HuH-7.5 (cell line): ENCODE measurements around the gene CDRT4.

ENCODE experiments used
- DNase-seq: peaks from one replicate; pipeline ENCODE4 v3.0.0; 2011; ENCODE audit warnings: low spot score

CDRT4 gene

DNA sequence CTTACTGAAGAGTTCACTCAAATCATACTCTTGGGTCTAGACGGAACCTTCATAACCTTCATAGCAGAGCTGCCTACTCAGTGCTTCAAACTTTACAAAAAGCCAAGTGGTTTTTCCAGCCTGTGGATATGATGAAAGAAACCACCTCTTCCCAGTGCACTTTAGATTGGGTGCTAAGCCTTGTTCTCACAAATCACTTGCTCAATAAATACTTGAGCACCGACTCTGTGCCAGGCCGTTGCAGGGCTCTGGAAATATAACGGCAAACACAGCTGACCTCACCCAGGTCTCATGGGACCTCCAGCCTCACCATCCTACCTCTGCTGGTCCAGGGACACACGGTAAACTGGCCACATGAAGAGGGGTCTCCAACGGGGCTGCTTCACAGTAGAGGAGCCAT, 35.7 kb downstream of the CDRT4 start:
- DNase-seq, result no peak

DNA sequence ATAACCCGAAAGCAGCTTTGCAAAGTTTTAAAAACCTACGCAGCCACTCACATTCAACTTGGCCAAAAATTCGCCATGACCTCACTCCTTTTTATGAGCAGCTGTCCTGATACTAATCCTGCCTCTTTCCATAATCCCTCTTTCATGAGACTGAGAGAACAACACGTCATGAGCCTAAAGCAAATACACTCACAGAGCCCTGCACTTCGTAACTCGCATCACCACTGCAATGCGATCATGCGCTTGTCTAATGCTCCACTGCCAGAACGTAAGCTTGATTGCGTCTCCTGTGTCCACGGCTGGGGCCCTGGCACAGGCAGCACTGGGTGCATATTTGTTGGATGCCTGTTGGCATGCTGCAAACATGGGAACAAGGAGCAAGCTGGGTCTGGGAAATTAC, 36.2 kb downstream of the CDRT4 start:
- DNase-seq, result no peak

DNA sequence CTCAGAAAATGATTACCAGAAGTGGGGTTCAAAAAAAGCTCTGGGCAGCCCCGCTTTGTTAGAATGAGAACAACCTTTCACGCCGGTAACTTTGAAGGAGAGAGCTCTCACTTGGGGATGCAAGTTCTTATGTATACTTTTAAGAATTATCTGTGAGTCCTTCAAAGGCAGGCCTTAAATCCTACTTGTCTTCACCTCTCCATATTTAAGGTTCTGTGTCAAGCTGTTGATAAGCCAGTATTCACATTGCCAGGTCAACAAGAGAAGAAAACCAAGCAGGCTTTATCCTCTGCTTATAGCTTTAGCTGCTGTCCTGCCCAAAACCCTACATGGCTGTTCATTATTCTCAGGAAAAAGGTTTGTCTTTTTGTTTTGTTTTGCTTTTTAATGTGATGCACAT, 42.9 kb downstream of the CDRT4 start:
- no peak for DNase-seq

DNA sequence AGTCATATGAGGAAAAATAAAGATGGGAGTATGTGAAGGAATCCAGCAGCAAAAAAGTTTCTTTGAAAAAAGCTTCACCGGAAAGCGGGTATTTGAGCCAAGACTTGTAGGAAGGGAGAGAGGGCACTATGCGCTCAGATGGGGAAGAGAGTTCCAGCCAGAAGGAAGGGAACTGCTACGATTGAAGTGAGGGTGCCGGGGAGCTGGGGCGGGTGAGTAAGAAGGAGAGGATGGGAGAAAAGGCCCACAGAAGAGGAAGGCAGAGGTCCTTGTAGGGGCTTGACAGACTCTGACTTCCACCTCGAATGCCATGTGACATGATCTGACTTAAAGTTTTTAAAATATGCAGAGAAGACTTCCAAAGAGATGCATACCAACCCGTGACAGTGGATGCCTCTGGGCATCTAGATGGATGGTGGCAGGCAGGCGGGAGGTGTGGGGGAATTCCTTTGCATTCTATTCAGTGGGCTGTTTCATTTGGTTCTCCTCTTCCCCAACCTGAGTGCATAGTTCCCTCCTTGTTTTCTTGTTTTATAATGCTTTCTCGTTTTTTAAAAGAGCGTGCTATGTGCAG, 44.9 kb downstream of the CDRT4 start:
- no peak for DNase-seq

DNA sequence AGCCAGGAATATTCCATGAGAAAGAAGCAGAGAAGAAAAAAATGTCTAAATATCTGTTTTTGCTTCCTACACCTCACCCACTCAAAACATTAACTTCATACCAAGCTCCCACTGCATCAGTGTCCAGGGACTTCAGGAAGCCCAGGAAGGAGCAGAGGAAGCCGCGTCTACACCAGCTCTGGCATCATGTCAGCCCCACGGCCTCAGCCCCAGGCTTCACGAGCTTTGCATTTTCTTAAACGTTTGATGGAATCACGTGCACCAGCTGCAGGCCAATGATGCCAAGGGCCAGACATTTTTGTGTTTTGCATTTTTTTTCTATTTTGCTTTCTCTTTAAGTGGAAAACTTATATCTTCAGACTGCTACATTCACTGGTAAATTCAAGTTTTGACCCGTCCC, 48.6 kb downstream of the CDRT4 start:
- DNase-seq, result no peak

DNA sequence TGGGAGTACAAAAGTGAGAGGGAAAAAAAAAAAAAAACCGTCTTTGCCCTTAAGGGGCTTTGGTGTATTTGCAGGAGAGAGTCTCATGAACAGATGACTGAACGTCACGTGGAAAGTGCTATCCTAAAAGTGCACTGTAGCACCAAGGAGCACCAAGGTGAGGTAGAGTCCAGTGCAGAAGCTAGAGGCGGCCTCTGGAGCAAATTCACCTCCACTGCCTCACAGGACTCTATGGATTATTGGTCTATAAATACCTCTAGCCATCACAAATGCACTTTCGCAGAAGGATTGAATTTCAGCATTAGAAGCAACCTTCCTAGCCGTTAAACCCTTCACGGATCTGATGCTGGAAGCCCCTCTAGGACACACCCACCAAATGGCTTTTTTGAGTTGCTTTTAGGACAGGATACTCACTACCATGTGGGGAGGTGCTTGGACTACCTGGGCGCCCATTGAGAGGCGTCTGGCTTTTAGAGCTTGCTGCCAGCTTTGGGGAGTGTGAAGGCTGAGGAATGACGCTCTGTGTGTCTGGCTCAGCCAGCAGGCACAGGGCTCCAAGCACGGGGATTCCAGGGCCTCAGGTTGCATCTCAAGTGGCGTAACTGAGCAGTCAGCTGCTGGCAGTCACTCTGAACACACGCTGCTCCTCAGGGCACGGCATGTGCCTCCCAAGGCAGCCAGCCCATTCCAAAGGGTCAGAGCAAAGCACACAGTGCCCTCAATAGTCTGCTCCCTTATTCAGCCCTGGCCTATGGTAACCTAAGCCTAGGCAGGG, 52.7 kb downstream of the CDRT4 start:
- no peak for DNase-seq

DNA sequence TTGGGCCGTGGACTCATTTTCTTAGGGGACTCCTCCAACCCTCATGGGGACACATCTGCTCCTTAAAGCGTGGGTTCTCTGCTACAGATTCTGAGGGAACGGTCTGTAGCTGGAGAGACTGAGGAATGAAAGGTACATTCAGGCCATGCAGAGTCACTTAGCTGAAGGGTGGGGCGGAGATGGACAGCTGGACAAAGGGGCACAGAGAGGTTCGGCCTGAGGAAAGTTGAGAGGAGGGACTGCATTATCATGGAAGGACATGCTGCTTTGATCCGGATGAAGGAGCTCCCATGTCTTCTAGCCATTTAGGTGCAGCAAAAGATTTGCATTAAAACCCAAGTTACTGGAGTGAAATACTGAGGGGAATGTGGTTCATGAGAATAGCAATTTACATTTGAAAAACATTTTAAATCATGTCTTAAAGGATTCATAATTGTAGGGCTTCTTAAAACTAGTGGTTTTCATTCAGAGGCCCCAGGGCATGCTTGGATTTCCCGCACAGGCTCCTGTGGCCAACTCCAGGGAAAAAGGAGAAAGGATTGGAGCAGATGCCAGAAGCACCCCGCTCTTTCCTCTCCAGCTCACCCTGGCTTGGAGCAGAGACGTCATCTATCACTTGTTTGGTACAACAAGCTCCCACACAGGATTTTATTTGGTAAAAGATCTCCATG, 54.2 kb downstream of the CDRT4 start:
- DNase-seq, result no peak

DNA sequence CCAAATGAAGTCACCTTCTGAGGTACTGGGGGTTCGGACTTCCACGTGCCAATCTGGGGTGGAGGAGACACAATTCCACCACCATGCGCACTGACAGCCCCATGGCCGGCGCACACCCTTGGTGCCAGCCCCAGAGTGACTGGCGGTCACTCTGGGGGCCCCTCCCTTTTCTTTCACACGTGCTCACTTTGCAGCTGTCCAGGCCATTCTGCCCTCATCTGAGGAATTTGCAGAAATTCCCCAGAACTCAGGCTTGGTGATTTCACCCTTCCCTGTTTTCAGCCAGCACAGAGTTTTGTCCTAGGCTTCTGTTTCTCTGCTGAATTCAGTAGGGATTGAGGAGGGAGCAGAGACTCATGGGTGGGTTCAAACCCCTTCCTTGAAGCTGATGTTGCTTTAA, 54.8 kb downstream of the CDRT4 start:
- DNase-seq, result no peak

DNA sequence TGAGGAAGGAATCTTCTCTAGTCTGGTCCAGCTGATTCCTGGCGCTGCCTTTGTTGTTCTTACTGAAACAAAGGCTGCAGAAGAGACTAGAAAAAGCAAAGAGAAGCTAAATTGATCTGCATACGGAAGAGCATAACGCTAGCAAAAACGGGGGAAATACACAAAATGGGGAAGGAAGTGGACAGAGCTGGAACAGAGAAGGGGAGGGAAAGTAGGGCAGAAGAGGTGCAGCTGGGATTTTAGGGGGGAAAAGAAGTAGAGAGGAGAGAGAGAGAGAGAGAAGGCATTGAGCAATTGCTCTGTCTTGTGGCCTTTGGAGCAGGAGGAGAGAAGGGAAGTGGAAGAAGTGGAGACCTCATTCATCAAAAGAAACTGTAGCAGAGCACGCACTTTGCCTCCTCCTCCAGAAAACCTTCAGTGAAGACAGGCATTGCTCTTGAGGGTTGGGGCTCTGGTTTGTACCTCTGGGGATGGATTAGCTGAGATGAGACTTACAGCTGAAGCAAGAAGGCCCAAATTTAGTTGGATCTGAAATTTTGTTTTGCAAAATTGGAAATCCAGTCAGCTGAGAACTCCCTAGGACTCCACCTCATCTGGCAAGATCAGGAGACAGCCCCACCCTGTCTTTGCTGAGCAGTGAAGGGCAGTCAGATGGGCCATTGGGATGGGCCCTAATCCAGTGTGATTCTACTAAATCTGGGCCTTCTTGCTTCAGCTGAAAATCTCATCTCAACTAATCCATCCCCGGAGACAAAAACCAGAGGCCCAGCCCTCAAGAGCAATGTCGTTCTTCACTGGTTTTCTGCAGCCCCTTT, 55.8 kb downstream of the CDRT4 start:
- DNase-seq, result no peak

DNA sequence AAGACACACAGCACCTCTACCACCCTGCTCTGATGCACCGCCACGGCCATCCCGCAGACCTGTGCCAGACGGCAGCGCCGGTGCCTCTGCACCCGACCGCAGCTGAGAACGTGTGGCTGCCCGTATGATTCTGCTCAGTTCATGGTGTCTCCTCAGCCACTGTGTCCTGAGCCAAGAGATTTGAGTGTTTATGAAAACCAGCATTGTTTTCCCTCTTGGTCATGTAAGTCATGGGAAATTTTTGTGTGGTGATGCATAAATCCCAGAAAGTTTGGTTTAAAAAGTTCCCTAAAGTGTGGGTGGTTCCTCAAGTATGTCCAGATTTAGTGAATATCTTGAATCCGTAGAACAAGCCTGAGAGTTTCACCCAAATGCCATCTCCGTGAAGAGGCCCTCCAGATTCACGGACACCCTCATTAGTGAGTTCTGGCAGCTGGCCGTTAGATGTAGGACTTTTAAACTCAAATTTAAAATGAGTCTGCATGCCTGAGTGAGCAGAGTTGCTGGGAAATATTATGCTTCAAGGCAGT, 57.6 kb downstream of the CDRT4 start:
- no peak for DNase-seq

DNA sequence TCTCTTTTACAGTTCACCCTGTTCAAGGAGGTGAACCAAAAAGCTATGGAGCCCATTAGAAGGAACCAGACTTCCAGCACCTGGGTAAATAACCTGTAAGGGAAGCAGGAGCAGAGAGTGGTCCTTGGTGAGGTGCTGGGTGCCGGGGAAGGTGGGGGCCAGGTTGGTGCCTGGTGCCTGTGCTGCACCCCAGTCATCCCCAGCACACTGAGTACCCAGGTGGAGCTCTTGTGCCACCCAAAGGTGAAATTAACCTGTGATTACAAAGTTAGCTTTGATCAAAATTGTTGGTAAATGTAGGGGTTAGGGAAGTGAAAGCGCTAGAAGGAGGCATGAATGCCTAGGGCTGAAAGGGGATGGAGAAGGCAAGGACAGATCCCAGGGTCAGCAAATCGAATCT, 58.6 kb downstream of the CDRT4 start:
- no peak for DNase-seq

DNA sequence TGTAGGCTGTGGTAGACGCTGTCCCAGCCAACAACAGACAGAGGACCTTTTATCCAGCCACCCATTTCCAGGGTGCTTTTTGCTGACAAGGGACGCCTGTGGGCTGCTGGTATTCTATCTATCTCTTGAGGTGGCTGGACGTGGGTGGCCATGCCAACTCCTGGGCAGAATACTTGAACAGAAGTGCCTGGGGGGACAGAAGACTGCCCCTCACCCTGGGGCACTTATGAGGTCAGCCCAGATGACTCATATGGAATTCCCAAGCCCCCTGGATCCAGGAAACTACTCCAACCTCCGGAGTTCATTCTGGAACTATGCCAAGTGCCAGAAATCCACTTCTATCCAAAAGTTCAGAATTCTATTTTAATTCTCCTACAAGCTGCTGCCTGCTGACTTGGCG, 61.3 kb downstream of the CDRT4 start:
- no peak for DNase-seq

DNA sequence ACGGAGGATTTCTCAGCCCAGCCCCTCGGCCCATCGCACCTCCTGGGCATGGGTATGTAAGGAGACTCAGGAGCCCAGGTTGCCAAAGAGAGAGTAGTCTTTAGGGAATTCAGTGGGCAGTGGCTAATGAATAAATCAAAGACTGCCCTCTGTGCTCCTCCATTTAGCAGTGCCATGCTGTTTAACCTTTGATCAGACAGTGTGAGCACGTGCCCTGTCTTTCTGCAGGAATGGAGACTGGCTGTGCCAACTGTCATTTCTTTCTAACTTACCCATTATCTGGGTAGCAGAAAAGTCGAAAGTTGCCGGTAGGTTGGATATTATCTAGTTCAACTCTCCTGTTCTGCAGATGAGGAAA, 62.4 kb downstream of the CDRT4 start:
- DNase-seq, result no peak

DNA sequence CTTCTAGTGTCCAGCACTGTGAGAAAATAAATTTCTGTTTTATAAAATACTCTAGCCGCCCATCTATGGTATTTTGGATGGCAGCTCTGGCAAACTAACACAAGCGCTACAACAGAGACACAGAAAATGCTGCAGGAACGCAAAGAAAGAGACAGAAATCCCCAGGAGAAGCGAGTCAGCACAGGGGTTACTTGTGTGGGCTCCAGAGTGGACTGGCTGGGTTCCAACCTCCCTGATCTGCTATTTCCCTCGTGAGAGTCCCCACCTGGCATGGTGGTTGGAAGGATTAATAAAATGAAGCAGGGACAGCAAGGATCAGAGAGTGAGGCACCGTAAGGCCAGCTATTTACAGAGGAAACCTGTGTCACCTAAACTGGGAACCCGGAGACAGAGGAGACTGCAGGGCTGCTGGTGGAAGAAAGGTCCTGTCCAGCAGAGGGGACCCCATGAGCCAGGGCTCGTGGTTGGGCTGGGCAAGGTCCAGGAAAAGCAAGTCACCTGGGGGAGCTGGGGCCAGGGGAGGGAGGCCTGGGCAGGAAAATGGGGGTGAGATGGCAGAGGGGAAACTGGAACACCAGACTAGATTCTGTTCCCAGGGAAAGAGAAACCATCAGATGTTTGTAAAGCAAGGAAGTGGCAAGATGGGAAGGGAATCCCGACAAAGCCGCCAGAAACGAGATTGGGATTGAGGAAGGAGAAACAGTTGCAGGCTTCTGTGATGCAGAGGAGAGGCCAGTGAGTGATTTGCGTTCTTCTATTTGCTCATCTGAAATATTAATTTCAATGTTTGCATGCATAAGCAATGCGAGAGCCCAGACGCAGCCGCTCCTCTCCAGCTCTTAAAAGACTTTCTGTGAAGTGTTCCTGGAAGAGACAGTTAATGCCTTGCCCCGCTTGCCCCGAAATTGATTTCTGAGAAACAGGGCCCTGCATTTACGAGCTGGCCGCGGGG, 63.0 kb downstream of the CDRT4 start:
- no peak for DNase-seq

DNA sequence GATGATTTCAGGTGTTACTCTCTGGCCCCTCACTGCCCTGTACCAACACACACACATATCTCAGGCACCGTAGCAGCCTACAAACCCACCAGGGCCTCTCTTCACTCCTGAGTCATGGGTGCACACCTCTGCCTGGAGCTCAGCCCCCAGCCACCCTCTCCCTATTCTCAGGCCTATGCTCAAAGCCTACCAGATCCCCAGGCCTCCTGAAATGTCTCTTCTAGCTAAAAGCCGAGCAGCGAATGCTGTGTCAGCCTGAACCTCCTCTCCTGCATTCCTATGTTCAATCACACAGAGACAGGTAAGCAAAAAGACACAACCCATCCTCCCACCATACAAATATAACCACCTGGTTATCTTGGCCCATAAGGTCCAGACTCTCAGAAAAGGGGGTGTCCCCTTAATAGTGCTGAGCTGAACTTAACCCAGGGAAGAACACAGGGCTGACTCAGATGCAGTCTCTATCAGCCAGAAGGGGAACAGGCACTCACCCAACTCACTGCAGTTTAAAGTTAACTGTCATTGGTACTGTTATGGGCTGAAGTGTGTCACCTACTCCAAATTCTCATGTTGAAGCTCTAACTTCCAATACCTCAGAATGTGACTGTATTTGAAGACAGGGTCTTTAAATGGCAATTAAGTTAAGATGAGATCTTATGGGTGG, 64.0 kb downstream of the CDRT4 start:
- no peak for DNase-seq

DNA sequence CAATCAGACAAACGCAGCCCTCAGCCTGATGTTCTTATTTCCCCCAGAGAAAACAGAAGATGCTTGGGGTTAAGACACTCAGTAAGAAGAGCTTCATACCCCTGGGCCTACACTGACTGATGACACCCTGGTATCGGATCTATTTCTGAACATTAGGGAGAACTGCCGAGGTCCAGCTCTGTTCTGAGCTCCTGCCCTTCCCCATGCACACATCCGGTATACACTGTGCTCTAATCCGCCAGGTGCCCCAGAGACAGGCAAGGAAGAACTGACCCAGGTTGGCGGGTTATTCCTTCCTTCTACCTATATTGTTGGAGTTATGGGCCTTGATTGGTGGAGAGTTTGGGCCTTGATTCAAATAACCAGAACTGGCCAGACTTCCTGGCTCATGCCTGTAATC, 68.0 kb downstream of the CDRT4 start:
- DNase-seq, result no peak

DNA sequence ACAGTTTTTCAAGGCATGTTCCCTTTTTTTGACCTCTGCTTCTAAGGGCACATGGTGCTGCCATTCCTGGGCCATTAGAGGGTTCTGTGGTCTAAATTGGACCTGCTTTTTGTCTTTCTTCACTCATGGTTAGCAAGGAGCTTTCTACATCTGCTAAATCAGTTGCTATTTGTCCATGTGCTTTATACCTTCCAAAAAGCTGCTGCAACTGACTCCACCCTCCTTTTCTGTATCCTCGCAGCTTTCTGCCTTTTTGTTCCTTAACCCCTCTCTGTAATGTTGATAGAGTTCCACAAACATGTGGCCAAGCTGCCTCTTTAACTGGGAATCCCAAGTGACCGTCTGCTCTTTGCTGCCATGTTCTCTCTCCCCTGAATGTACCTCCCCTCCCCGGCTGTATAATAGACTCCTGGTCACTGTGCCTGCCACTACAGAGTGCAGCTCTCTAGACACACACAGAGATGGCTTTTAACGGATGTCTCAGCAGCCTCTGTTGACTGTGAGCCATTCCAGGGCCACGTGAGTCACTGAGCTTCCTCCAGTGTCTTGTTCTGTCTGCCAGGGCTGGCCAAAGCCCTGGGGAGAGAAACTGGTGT, 68.6 kb downstream of the CDRT4 start:
- no peak for DNase-seq

DNA sequence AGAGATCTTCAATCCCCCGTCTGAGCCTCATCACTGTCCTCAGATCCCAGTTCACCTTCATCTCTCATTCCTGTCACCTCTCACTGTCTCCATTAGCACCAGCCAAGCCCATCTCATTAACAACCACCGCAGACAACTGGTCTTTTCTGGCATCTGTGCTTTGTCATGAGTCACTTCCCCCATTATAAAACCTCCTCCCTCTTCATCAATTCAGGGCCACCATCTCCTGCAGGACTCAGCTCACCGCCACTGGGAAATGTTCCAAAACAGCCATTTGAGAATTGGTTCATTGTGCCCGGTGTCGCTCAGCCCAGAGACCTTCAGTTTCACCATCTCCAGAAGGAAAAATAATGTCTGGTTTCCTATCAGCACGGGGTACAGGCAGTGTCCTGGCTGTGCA, 69.1 kb downstream of the CDRT4 start:
- no peak for DNase-seq

DNA sequence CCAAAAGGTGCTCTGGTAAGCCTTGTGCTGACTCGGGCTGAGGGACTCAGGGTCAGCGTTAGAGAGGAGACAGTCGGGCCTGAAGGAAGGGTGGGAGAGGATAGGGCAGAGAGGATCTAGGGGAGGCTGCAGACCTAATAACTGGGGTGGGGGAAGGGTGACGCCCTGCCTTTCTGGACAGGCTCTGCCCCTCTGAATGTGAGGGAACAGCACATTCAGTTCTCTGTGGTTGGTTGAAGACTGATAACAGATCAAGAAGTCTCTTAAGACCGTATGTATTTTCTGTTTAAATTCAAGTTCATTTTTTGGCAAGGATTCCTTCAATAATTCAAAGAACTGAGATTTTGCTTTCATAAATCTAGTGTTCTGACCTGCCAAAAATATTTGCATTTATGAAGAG, 69.8 kb downstream of the CDRT4 start:
- DNase-seq, result no peak

DNA sequence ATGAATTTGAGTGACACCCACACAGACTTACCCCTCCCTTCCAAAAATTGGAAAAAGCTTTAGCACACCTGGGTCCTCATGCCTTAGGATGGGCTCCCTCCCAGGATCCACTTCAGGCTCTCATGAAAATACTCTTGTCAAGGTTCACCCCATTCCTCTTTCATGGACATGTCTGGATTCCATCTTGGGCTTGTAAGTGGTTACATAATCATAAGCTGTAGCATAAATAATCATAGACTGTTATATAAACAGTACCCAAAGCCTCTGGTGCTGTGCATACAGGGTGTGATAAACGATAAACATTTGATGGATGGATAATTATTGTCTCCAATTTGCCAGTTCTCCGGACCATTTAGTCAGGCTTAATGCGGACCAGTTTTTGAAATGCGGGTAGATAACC, 72.3 kb downstream of the CDRT4 start:
- no peak for DNase-seq

DNA sequence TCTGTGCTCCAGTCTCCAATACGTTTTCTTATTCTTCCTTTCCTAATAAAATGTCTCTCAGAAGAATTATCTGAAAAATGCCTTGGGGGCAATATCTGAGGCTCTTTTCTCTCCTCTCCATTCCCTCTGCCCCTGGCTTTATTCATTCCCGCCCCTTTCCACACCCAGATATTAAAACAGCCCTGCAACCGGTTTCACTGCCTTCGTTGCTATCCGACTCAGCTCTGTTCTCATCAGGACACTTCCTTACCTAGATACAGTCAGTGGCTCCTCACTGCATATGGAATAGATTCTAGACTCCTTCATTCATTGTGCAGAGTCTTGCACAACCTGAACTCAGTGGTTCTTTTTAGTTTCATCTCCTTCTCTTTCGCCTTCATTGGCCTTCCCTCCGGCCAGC, 74.0 kb downstream of the CDRT4 start:
- no peak for DNase-seq
